Kidney (tissue), 14 donors: ENCODE results near the gene DDIT4. TPM values are rescaled to one million over a fixed set of nuclear protein-coding genes. Genes with fewer than 3 reads are reported as not detected.
"Not testable (repeated sequence)": the region's sequence is repeated elsewhere in the genome, so short reads cannot be mapped to it uniquely, and the experiment has no call there.

Experiments
- DNase-seq, 5 donors: peaks; one replicate each; pipeline ENCODE4 v3.0.0-alpha.2; 2013 to 2020
- FAIRE-seq: peaks from 2 replicates; lab custom pipeline; 2012; peaks lifted over from hg19 to GRCh38; lab: Jason Lieb, UNC
- H3K27ac ChIP-seq, 2 donors: one replicate each; pipeline ENCODE4 v1.7.0; 2013; ENCODE audit warnings: low read depth in 2 of 2, low read length in 2 of 2, inconsistent platforms in 1 of 2
- H3K27me3 ChIP-seq: one replicate; pipeline ENCODE4 v1.7.1; 2013; ENCODE audit warnings: low read length, inconsistent platforms; ENCODE audit not compliant: control insufficient read depth, insufficient read depth
- H3K36me3 ChIP-seq, 3 donors: one replicate each; pipeline versions ENCODE4 v1.7.0 to v1.7.1; 2013; ENCODE audit warnings: low read length in 3 of 3, control low read depth in 1 of 3, inconsistent platforms in 1 of 3; ENCODE audit not compliant: insufficient read depth in 3 of 3, control insufficient read depth in 2 of 3
- H3K4me1 ChIP-seq, 3 donors: one replicate each; pipeline versions ENCODE4 v1.7.0 to v1.7.1; 2013; ENCODE audit warnings: low read length in 3 of 3, inconsistent platforms in 1 of 3, low read depth in 1 of 3; ENCODE audit not compliant: control insufficient read depth in 2 of 3, insufficient read depth in 2 of 3
- H3K4me3 ChIP-seq, 3 donors: one replicate each; pipeline versions ENCODE4 v1.7.0 to v1.8.1; 2013; ENCODE audit warnings: low read length in 3 of 3, control low read depth in 1 of 3, inconsistent platforms in 1 of 3
- H3K9ac ChIP-seq, 3 donors: one replicate each; pipeline versions ENCODE4 v1.7.0 to v1.7.1; 2013; ENCODE audit warnings: low read length in 3 of 3, control low read depth in 1 of 3, inconsistent platforms in 1 of 3
- H3K9me3 ChIP-seq, 3 donors: one replicate each; pipeline versions ENCODE4 v1.7.0 to v1.7.1; 2013; ENCODE audit warnings: low read length in 3 of 3, control low read depth in 1 of 3, inconsistent platforms in 1 of 3; ENCODE audit not compliant: control insufficient read depth in 2 of 3, insufficient read depth in 1 of 3
- CTCF ChIP-seq: IDR thresholded peaks from 3 replicates; pipeline ENCODE4 v1.5.1; 2012; ENCODE audit warnings: mild to moderate bottlenecking, moderate library complexity, borderline replicate concordance; ENCODE audit not compliant: insufficient read depth; ENCODE audit errors: extremely low read depth
- intact Hi-C: fragments of 100-400 bp; cut with DNase I; formaldehyde crosslinking; loops from one replicate; pipeline ENCODE4 v1.11.1; 2022
- polyA plus RNA-seq: library from polyadenylated mRNA; stranded (reverse); fragments of 350-450 nt; fragmentation: Illumina TruSeq; extraction: RNeasy Lipid Tissue Mini Kit (QIAGEN cat#74804); gene quantifications from one replicate; pipeline ENCODE4 v1.2.3, GENCODE V29; 2014; ENCODE audit warnings: low read depth, low replicate concordance; ENCODE audit not compliant: insufficient read depth
- total RNA-seq: library from RNA; stranded (reverse); fragmentation: NEBNext Ultra II Directional; extraction: Animal tissue kit (Norgen Biotek cat#: 25700); gene quantifications from one replicate; pipeline ENCODE4 v1.2.1, GENCODE V29; 2021
- donor health status: control.
- donor health status: control.
- donor health status: control.
- donor health status: control.
- donor health status: control.
- donor health status: DM: yes; HTN: yes; CAD: no.
- donor health status: Normal renal cell carcinoma (clear cell type).

Gene DDIT4
- total and polyA plus RNA-seq, 2 donors from 2014 or later = 96.9 to 292 TPM

DNA sequence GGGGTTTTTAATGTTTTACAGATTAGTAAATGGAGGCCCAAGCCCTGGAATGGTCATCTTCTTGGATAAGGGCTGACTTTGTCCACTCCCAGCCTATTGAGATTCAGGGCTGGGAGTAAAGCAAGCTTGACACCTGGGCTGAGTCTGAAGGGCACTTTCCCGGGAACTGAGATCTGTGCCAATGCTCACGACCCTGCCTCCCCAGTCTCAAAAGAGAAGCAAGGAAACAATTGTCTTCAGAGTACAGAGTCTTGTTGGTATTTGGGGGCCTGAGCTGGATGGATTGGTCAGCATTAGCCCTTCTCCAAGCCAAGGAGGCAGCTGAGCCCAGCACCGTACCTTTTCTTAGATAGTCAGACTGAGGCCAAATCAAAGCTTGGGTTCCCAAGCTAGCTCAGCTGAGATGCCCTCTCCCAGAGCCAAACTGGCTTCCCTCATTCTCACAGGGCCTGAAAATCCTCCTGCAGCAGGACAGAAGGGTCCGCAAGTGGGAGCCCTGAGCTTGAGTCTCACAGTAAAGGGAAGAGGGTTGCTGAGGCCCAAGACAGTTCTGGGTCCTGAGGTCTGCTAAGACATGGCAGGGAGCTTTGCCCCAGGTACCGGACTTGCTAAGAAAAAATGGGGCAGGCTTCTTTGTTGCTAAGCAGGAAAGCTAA, 3.7 kb downstream of the DDIT4 start:
- intact Hi-C loops = loop anchor here (10.0 kb wide), 1 partner anchor 57 kb away; no protein-coding TSS in a partner anchor
- Histone ChIP-seq H3K4me3 (no peak overlapping the region), H3K4me1 (peaks cover 0 to 11% (median 8%) of the 10 kb centered on the region in 3 donors), H3K27me3 (no peaks in the 10 kb centered on the region), H3K9ac (no peak overlapping the region), H3K27ac (no peak overlapping the region), H3K9me3 (no peaks in the 10 kb centered on the region), H3K36me3 (peaks cover 0 to 13% (median 2%) of the 10 kb centered on the region in 3 donors)
- TF ChIP-seq CTCF = no peak
- FAIRE-seq (no peak), DNase-seq (no peak)

DNA sequence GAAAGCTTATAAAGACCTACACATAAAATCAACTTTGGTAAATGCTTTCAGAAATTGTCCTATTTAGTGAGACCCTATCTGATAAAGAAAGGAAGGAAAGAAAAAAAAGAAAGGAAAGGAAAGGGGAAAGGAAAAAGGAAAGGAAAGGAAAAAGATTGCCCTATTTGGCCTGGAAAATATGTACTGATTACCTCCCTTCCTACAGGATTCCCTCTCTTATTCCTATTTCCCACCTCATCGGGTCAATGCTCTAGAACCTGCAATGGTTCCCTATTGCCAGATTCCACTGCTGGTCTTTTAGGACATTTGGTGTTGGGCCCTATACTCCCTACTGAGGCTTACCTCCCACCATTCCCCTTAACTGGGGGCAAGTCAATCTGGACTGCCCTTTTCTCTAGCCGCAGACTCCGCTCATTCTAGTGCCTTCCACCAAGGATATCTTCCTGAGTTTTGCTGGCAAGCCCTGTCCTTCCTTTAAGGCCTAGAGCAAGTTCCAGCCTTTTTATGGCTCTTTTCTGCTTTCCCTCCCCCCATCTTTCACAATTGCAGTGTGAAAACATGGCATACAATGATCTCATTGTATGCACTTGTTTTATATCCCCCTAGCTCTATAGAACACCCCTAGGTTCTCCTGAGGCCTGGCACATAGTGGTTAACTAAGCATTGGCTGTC, 4.4 kb downstream of the DDIT4 start:
- no peak overlapping the region for H3K27ac ChIP-seq
- no peak overlapping the region for H3K4me3 ChIP-seq
- peaks cover 0 to 13% (median 2%) of the 10 kb centered on the region in 3 donors for H3K36me3 ChIP-seq
- H3K27me3 ChIP-seq = no peaks in the 10 kb centered on the region
- peaks cover 0 to 11% (median 8%) of the 10 kb centered on the region in 3 donors for H3K4me1 ChIP-seq
- no peaks in the 10 kb centered on the region for H3K9me3 ChIP-seq
- FAIRE-seq (no peak), DNase-seq (no peak)
- intact Hi-C loops = loop anchor here (10.0 kb wide), 1 partner anchor 57 kb away; no protein-coding TSS in a partner anchor
- no peak overlapping the region for H3K9ac ChIP-seq
- TF ChIP-seq CTCF = no peak

- Histone ChIP-seq H3K27ac (no peak overlapping the region), H3K4me3 (no peak overlapping the region), H3K9me3 (no peaks in the 10 kb centered on the region), H3K27me3 (no peaks in the 10 kb centered on the region), H3K9ac (no peak overlapping the region), H3K36me3 (peaks cover 0 to 13% (median 2%) of the 10 kb centered on the region in 3 donors), H3K4me1 (peaks cover 0 to 11% (median 8%) of the 10 kb centered on the region in 3 donors)
- no peak for FAIRE-seq
- DNase-seq = no peak
- TF ChIP-seq CTCF = no peak
- intact Hi-C loops = loop anchor here (10.0 kb wide), 1 partner anchor 56 kb away; no protein-coding TSS in a partner anchor
Observed at GRCh38 chr10:72278668-72279393, 5.1 kb downstream of the DDIT4 start.

DNA sequence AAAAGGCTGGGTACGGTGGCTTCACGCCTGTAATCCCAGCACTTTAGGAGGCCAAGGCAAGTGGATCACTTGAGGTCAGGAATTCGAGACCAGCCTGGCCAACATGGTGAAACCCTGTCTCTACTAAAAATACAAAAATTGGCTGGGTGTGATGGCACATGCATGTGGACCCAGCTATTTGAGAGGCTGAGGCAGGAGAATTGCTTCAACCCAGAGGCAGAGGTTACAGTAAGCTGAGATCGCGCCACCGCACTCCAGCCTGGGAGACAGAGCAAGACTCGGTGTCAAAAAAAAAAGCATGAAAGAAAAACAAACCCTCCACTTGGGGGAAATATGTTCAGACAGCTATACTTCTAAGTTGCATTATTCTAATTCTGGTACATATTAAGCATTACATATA, 5.9 kb downstream of the DDIT4 start:
- peaks cover 0 to 10% (median 2%) of the 10 kb centered on the region in 3 donors for H3K36me3 ChIP-seq
- DNase-seq, H3K27me3 ChIP-seq, H3K9me3 ChIP-seq, H3K9ac ChIP-seq, H3K4me3 ChIP-seq, H3K27ac ChIP-seq, FAIRE-seq: not testable (repeated sequence)
- peaks cover 0 to 11% (median 8%) of the 10 kb centered on the region in 3 donors for H3K4me1 ChIP-seq
- intact Hi-C loops = loop anchor here (10.0 kb wide), 1 partner anchor 55 kb away; no protein-coding TSS in a partner anchor
